GM21447 (cell line): ENCODE data around the gene RFNG.

Experiments used
- ATAC-seq: cut with Tn5 transposase; IDR thresholded peaks from one replicate; pipeline ENCODE4 v1.9.1; 2021; ENCODE audit not compliant: unreplicated experiment

RFNG gene

GRCh38 chr17:82078433-82078832 is 26.8 kb upstream of the RFNG start:
- ATAC-seq: no peak

GRCh38 chr17:82077617-82078358 is 26.2 kb upstream of the RFNG start:
- ATAC-seq: no peak

GRCh38 chr17:82076785-82077591 is 25.4 kb upstream of the RFNG start:
- no peak for ATAC-seq

- ATAC-seq: no peak
These were observed 24.6 kb upstream of the RFNG start for GRCh38 chr17:82076018-82076784.

- ATAC-seq: no peak
These were observed 21.8 kb upstream of the RFNG start for GRCh38 chr17:82073446-82073845.

GRCh38 chr17:82072827-82073226 is 21.2 kb upstream of the RFNG start:
- no peak for ATAC-seq

GRCh38 chr17:82070611-82071010 is 19.0 kb upstream of the RFNG start:
- no peak for ATAC-seq

GRCh38 chr17:82065638-82066303 is 14.2 kb upstream of the RFNG start, which contains the start of gene DUS1L:
TSS of gene DUS1L (minus strand) at chr17:82065804. CDS start at chr17:82065059, 745 bp downstream.
- ATAC-seq: no peak

GRCh38 chr17:82065193-82065637 is 13.6 kb upstream of the RFNG start:
- ATAC-seq: no peak

GRCh38 chr17:82064433-82065192 is 13.0 kb upstream of the RFNG start:
- no peak for ATAC-seq

GRCh38 chr17:82063424-82064415 is 12.1 kb upstream of the RFNG start:
- no peak for ATAC-seq

- ATAC-seq: no peak
These were observed 11.4 kb upstream of the RFNG start for GRCh38 chr17:82062984-82063368.

GRCh38 chr17:82062076-82062983 is 10.7 kb upstream of the RFNG start:
- no peak for ATAC-seq

- ATAC-seq: no peak
These were observed 9.7 kb upstream of the RFNG start for GRCh38 chr17:82061047-82061925.

- ATAC-seq: no peak
These were observed 9.0 kb upstream of the RFNG start for GRCh38 chr17:82060614-82061013.

GRCh38 chr17:82060001-82060380 is 8.4 kb upstream of the RFNG start:
- ATAC-seq: no peak
